GM19455 (cell line): Measurements from ENCODE around the gene SERTAD1.

ENCODE experiments used
- ATAC-seq: cut with Tn5 transposase; IDR thresholded peaks from one replicate; pipeline ENCODE4 v1.9.1; 2021; ENCODE audit not compliant: unreplicated experiment

The SERTAD1 gene

DNA sequence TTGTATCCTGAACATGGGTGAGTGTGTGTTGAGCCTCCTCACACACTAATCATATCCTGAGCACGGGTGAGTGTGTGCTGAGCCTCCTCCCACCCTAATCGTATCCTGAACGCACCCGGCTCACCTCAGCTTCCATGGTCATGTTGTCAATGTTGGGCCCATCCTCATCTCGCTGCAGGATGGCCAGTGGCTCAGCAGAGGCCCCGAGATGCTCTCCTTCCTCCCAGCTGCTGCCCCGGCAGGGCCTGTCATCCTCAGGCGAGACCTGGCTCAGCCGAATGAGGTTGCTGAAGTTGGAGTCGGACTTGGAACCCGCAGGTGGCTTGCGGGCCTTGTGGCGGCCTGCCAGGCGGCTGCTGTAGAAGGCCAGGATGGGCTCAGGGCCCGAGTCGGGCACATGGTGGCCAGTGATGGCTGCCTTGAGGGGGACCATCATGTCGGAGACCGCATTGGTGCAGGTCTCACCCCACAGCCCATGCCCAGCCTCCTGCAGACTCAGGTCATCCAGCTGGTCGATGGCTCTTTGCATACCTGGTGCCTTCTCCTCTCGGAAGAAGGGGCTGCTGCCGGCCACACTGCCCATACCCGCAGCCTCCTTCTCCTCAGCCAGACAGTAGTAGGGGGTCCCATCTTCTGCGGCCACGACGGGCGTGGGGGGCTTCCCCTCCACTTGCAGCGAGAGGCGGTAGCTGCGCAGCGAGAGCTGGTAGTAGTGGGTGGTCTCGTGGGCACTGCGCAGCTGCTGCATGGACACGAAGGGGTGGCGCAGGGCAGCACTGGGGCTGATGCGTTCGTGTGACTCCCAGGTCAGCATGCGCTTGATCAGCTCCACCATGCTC, 45.4 kb downstream of the SERTAD1 start:
- no peak for ATAC-seq

DNA sequence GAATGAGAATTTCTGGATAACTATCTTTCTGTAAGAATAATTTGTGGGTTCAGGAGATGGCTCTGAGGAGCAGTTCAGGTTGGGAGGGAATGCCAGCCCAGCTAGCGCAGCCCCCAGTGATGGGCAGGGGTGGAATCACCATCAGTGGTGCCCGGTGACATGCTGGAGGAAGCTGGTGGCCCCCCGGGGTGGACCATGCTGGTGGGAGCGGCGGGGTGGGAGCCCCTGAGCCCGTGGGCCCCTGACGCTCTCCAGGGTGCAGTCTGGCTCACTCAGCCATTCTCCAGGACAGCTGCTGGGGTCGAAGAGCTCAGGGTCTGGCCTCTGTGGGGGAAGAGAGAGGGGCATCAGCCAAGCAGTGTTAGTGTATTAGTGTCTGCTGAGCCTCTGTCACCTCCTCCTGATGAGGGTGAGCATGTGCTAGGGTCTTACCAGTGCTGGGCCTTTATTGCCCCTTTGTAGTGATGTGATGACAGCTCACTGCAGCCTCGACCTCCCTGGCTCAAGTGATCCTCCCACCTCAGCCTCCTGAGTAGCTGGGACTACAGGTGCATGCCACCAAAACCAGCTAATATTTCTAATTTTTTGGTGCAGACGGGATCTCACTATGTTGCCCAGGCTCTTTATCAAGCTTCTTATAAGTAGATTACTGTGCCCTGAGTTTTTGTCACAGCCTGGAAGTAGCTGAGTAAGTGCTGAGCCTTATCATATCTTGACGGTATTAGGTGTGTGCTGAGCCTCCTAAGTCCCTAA, 46.2 kb downstream of the SERTAD1 start:
- no peak for ATAC-seq

DNA sequence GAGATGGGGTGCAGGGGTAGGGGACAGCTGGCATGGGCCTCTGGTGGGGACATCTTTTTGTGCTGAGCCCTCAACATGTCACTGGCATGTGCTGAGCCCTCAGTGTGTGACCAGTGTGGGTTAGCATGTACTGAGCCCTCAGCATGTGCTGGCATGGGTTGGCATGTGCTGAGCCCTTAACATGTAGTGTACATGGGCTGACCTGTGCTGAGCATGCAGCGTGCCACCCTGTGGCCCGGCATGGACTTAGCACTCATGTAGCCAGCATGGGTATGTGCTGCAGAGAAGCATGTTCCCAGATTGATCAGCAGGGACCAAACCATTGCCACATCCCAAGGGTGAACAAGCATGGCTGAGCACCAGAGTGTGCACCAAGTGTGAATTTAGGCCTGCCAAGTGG, 47.3 kb downstream of the SERTAD1 start:
- ATAC-seq, result no peak

DNA sequence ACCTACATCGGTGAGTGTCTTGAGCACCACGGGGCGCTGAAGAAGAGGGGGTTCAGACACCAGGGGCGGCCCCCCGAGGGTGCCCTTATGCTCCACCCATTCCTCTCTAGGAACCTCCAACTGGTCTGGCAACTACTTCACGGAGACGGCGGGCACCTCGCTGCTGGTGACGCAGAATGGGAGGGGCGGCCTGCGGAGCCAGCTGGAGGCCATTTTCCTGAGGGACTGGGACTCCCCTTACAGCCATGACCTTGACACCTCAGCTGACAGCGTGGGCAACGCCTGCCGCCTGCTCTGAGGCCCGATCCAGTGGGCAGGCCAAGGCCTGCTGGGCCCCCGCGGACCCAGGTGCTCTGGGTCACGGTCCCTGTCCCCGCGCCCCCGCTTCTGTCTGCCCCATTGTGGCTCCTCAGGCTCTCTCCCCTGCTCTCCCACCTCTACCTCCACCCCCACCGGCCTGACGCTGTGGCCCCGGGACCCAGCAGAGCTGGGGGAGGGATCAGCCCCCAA, 47.9 kb downstream of the SERTAD1 start:
- no peak for ATAC-seq

DNA sequence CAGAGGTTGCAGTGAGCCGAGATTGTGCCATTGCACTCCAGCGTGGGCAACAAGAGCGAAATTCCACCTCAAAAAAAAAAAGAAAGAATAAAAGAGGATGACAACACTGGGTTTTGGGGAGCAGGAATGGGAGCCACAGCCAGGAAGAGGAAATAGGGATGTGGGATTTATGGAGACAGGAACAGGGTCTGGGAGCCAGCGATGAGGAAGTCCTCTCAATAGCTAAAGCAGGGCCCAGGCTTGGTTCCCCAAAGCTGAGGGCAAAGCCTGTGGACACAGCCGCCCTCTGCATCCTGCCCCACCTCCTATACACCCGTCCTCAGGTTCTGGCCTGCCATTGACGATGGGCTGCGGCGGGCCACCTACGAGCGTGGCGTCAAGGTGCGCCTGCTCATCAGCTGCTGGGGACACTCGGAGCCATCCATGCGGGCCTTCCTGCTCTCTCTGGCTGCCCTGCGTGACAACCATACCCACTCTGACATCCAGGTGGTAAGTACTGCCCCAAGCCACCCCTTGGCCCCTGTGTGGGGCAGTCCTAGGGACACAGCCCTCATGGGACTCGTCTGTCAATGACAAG, 49.4 kb downstream of the SERTAD1 start:
- ATAC-seq, result no peak

DNA sequence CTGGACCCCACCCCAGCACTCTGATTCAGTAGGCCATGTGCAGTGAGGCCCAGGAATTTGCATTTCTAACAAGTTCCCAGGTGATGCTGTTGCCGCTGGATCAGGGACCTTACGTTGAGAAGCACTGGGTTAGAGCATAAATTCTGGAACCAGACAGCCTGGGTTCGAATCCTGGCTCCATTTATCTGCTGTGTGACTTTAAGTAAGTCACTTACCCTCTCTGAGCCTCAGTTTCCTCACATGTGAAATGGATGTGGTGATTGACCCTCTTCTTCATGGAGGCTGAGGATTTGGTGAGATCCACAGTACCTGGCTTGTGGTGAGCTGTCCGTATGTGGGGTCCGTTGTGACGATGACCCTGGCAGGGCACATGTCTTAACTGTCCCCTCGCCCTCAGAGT, 51.7 kb downstream of the SERTAD1 start:
- ATAC-seq, result no peak

DNA sequence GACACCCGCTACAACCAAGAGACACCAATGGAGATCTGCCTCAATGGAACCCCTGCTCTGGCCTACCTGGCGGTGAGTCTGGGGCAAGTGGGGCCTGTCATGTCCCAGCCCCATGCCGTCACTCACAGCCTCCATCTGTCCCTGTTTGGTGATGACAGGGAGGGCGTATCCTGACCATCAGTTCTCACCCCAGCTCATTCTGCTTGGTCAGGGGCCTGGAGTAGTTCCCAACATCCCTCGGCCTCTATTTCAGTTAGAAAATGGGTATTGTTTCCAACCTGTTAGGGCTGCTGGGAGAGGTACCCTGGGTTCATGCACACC, 54.0 kb downstream of the SERTAD1 start:
- ATAC-seq, result no peak
